H1 (cell line): ENCODE measurements around the gene CCDC30.

Experiments
- GABPA ChIP-seq: IDR thresholded peaks from 2 replicates; pipeline ENCODE4 v1.6.1; 2011; ENCODE audit warnings: mild to moderate bottlenecking, low read length, moderate library complexity, borderline replicate concordance; ENCODE audit not compliant: insufficient read depth
- JUND ChIP-seq: IDR thresholded peaks from 2 replicates; pipeline ENCODE4 v1.6.1; 2011; ENCODE audit warnings: mild to moderate bottlenecking, improper control_type of control experiment, low read length
- TF ChIP-seq, protein P1 (sequence below), 3 experiments: IDR thresholded peaks; 1 replicate in 2 of 3; 2 replicates in 1 of 3; pipeline versions ENCODE4 v1.5.1 to v1.6.1; 2011; ENCODE audit warnings: low read length in 3 of 3, mild to moderate bottlenecking in 3 of 3, inconsistent platforms in 2 of 3, low read depth in 1 of 3, moderate library complexity in 1 of 3; ENCODE audit not compliant: insufficient read depth in 1 of 3; ENCODE audit errors: control extremely low read depth in 1 of 3

DNA sequence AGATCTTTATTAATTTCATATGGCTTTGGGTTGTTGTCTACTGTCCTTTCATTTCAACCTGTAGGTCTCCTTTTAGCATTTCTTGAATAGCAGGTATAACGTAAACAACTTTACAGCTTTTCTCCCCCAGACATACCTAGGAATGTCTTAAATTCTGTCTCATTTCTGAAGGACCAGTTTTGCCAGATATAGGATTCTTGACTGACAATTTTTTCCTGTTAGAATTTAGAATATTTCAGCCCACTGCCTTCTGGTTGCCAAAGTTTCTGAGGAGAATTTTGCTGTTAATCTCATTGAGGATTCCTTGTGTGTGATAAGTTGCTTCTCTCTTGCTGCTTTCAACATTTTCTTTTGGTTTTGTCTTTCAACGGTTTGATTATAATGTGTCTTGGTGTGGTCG is 60.1 kb downstream of the CCDC30 start:
- TF ChIP-seq JUND (no peak), GABPA (no peak)
- TF ChIP-seq, protein P1, sequence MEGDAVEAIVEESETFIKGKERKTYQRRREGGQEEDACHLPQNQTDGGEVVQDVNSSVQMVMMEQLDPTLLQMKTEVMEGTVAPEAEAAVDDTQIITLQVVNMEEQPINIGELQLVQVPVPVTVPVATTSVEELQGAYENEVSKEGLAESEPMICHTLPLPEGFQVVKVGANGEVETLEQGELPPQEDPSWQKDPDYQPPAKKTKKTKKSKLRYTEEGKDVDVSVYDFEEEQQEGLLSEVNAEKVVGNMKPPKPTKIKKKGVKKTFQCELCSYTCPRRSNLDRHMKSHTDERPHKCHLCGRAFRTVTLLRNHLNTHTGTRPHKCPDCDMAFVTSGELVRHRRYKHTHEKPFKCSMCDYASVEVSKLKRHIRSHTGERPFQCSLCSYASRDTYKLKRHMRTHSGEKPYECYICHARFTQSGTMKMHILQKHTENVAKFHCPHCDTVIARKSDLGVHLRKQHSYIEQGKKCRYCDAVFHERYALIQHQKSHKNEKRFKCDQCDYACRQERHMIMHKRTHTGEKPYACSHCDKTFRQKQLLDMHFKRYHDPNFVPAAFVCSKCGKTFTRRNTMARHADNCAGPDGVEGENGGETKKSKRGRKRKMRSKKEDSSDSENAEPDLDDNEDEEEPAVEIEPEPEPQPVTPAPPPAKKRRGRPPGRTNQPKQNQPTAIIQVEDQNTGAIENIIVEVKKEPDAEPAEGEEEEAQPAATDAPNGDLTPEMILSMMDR (IDR thresholded peaks at IDR 0.05; ENCODE audit: control extremely low read depth in 1 of 3, insufficient read depth in 1 of 3, low read depth in 1 of 3, low read length in 3 of 3) = no peak
